HEK293T (cell line): ENCODE results near the gene SPIN1.

Source experiments
- CTBP1 ChIP-seq: fragments of 450-650 bp; IDR thresholded peaks from 2 replicates; pipeline ENCODE4 v1.6.1; 2016; ENCODE audit warnings: borderline replicate concordance
- LEF1 ChIP-seq: fragments of 450-650 bp; IDR thresholded peaks from 2 replicates; pipeline ENCODE4 v1.6.1; 2017; ENCODE audit warnings: mild to moderate bottlenecking, borderline replicate concordance

GRCh38 chr9:88392549-88392948, 4.3 kb downstream of the SPIN1 start:
- TF ChIP-seq CTBP1 (no peak), LEF1 (no peak)
